Endometrial microvascular endothelial cells (primary cell): ENCODE results near the gene OR11L1. TPM values are rescaled to one million over a fixed set of nuclear protein-coding genes. Genes with fewer than 3 reads are reported as not detected.

Source experiments
- in situ Hi-C: cut with HindIII; loops from 2 replicates; pipeline ENCODE4 v1.10.0; 2017; ENCODE audit warnings: low sequenced_read_pairs, low pct_unique_long_range_greater_than_20kb; ENCODE audit errors: inconsistent ontology term
- total RNA-seq: library from RNA; depleted of rRNA; stranded (reverse); fragments of >200 nt; gene quantifications from one replicate; pipeline ENCODE4 v1.2.3, GENCODE V29; 2015; ENCODE audit errors: inconsistent ontology term

Gene OR11L1
- total RNA-seq = not detected

- in situ Hi-C loops = no loop called here
Observed at GRCh38 chr1:247841796-247842195, at the start of gene OR11L1. Gene OR11L1, minus strand, starts transcription at chr1:247841896. Its CDS starts 0 bp downstream, at chr1:247841896.

- in situ Hi-C loops = no loop called here
Observed at GRCh38 chr1:247884797-247885413, 43.2 kb upstream of the OR11L1 start.

GRCh38 chr1:247883346-247883745, 41.6 kb upstream of the OR11L1 start:
- in situ Hi-C loops = no loop called here

GRCh38 chr1:247865416-247865815, 23.7 kb upstream of the OR11L1 start:
- in situ Hi-C loops = no loop called here

GRCh38 chr1:247864644-247865043, 22.9 kb upstream of the OR11L1 start:
- in situ Hi-C loops = no loop called here

- in situ Hi-C loops = no loop called here
Observed at GRCh38 chr1:247862756-247863155, 21.1 kb upstream of the OR11L1 start.

- in situ Hi-C loops = no loop called here
Observed at GRCh38 chr1:247857985-247858619, 16.4 kb upstream of the OR11L1 start.

- in situ Hi-C loops = no loop called here
Observed at GRCh38 chr1:247857069-247857984, 15.6 kb upstream of the OR11L1 start, which contains the start of gene TRIM58. Gene TRIM58, plus strand, starts transcription at chr1:247857187. Its CDS starts 60 bp downstream, at chr1:247857247.

- in situ Hi-C loops = no loop called here
Observed at GRCh38 chr1:247855911-247856310, 14.2 kb upstream of the OR11L1 start.

- in situ Hi-C loops = no loop called here
Observed at GRCh38 chr1:247854899-247855545, 13.3 kb upstream of the OR11L1 start.

GRCh38 chr1:247849616-247850015, 7.9 kb upstream of the OR11L1 start:
- in situ Hi-C loops = no loop called here

GRCh38 chr1:247848346-247848745, 6.7 kb upstream of the OR11L1 start:
- in situ Hi-C loops = no loop called here

- in situ Hi-C loops = no loop called here
Observed at GRCh38 chr1:247845693-247846017, 4.0 kb upstream of the OR11L1 start.

- in situ Hi-C loops = no loop called here
Observed at GRCh38 chr1:247845011-247845692, 3.5 kb upstream of the OR11L1 start.

- in situ Hi-C loops = no loop called here
Observed at GRCh38 chr1:247843411-247843810, 1.7 kb upstream of the OR11L1 start.

GRCh38 chr1:247840818-247841217, 878 bp downstream of the OR11L1 start:
- in situ Hi-C loops = no loop called here

- in situ Hi-C loops = no loop called here
Observed at GRCh38 chr1:247833601-247834000, 8.1 kb downstream of the OR11L1 start.

- in situ Hi-C loops = no loop called here
Observed at GRCh38 chr1:247829656-247830055, 12.0 kb downstream of the OR11L1 start.

- in situ Hi-C loops = no loop called here
Observed at GRCh38 chr1:247825362-247825761, 16.3 kb downstream of the OR11L1 start.
